ENCODE results near the gene SLC2A2.

SLC2A2 gene

DNA sequence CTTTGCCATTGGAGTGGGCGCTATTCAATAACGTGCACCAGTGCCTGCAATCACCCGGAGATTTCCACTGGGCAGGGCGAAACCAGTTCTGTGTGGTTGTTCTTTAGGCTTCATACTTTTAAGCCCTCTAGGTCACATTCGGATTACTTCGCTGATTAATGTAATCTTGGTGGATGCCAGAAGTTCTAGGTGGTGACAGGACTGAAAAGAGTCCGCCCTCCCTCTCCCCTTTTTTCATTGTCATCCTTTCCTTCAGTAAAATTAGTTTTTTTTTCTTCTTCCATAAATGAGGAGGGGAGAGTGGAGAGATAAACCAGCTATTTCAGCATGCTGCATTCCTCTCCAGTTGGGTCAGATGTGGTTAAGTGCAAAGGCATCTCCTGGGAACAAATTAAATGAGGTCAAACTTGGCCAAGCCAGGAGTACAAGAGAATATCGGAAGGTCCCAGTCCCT is 2.3 kb upstream of the SLC2A2 start:
- DNase-seq (ENCODE audit: low read depth in 2 of 2): no peak

DNA sequence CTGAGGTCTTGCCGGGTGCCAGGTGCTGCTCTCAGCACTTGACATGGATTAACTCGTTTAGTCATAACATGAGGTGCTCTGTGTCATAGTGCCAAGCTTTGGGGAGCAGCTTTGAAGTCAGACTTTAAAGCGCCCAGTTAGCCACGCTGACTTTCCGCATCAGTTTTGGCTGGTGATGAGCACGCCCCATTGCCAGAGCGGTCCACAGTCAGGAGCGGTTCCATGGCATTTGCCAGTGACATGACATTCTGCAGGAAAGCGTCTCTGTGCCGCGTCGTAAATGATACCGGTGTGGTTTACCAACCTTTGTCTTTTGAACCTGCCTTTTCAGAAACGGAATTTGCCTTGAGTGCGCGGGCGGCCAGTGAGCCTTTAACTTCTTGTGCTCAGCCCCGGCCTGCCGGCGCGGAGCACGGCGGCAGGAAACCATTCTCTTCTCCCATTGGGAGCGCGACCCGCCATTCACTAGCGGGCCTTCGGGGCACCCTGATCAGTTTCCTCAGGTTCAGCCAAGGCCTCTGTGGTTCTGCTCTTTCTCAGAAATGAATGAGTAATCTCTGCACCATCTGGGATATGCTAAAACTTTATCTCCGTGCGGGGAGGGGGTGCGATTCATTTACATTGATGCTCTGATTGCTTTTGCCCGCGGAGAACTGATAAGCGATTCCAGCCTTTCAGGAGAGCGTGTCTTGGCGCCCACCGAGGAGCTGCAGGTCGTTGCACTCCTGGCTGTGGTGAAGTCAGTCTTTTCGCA is 1.7 kb upstream of the SLC2A2 start:
- no peak for DNase-seq (ENCODE audit: low read depth in 2 of 2)

DNA sequence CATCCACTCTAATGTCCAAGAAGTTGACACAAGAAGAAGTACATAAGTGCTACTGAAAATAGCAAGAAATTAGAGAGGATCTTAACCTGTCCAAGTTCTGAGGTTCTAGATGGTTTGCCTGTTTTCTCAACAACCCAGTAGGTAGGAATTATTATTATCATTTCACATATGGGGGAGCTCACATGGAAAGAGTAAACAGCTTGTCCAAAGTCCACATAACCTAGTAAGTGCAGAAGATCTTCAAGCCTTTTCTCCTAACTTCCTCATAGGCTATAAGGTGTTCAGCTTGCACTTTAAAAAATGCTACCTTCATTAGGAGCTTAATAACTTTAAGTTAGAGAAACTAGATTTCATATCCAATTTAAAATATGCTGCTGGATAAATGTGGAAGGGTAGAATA is 3.0 kb downstream of the SLC2A2 start:
- no peak for DNase-seq (ENCODE audit: low read depth in 2 of 2)

DNA sequence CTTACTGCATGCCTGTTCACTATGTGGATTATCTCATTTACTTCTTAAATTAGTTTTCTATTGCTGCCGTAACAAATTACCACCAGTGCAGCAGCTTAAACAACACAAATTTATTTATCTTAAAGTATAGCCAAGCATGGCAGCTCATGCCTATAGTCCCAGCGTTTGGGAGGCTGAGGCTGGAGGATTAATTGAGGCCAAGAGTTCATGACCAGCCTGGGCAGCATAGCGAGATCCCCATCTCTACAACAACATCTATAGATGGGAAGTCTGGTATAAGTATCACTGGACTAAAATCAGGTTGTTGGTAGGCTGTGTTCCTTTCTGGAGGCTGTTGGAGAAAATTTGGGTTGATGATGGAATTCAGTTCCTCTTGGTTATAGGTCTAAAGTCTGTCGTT is 5.1 kb downstream of the SLC2A2 start:
- no peak for DNase-seq (ENCODE audit: low read depth in 2 of 2)

DNA sequence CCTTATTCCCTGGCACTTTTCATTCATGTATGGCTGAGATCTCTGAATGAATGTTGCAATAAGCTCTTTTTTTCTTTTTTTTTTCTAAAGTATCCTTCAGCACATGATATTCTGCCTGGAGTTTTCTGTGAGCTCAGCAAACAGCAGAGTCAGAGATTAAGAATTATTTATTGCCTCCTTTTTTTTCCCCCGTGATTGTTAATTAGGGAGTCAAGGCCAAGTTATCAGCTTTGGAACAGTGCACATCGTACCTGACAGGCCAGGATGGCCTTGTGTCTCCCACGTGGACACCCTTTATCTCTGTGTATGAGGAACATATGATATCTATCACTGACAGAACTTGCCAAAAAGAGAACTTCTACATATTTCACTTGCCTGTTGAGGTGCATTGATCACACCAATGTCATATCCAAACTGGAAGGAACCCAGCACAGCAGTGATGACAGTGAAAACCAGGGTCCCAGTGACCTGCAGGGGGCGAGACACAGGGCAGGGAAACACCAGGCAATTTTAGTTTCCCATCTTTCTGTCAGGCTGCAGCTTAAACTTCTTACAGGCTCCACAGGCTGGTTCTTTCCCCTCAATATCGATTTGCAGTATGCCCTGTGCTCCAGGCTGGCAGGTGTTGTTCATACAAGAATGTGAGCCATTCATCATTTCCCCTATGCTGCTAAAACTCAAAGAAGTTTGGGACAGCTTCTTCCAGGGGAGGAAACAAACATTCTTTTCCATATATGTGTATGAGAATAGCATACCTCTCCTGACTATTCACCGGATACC is 8.2 kb downstream of the SLC2A2 start:
- no peak for DNase-seq (ENCODE audit: low read depth in 2 of 2)

DNA sequence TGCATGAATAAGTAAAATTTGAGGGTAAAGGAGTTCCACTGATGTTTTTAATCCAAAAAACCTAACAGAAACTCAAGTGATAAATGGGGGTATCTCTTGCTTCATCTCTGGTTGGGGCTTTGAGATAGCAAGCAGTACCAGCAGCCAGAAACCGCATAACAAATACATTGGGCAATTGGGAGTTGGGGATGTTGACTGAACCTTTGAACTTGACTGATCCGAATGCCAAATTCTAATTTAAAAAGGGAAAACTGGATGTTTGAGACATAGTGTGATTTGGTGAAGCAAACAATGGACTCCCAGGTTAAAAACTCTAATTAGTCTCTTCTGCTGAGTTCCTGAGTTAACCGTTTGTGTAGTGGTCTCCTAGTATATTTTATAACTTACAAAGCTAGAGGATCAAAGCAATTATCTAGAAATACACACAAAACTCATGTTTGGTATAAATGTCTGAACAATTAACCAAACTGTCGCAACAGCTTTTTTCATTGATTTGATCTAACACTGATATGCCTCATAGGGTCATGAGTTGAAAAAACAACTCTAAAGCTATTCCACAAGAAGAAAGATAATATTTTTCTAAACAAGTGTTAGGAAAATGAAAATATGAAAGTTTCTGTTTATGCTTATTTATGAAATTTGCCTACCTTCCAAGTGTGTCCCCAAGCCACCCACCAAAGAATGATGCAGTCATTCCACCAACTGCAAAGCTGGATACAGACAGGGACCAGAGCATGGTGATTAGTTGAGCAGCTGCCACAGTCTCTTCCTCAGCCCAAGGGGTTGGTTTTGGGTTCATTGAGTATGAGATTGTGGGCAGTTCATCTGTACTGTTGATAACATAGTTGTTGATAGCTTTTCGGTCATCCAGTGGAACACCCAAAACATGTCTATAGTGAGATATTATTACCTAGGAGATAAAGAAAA is 12.4 kb downstream of the SLC2A2 start:
- DNase-seq (ENCODE audit: low read depth in 2 of 2): no peak

DNA sequence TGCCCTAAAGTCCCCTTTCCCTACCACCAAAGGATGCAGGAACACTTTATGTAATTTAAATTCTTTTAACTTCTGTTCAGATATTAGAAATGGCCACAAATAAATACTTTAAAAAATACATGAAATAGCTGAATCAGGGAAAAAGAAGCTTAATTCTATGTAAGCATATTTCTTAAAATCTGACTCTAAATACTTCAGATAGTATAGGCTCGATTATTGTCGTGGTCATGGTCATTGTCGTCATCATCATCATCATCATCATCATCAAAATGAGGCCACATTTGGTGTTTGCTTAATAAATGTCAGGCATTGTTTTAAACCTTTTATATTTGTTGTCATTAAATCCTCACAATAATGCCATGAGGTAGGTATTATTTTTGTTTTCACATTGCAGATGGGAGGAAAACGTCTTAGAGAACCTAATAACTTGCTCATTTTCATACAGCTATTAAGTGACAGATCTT is 14.6 kb downstream of the SLC2A2 start:
- no peak for DNase-seq (ENCODE audit: low read depth in 2 of 2)

DNA sequence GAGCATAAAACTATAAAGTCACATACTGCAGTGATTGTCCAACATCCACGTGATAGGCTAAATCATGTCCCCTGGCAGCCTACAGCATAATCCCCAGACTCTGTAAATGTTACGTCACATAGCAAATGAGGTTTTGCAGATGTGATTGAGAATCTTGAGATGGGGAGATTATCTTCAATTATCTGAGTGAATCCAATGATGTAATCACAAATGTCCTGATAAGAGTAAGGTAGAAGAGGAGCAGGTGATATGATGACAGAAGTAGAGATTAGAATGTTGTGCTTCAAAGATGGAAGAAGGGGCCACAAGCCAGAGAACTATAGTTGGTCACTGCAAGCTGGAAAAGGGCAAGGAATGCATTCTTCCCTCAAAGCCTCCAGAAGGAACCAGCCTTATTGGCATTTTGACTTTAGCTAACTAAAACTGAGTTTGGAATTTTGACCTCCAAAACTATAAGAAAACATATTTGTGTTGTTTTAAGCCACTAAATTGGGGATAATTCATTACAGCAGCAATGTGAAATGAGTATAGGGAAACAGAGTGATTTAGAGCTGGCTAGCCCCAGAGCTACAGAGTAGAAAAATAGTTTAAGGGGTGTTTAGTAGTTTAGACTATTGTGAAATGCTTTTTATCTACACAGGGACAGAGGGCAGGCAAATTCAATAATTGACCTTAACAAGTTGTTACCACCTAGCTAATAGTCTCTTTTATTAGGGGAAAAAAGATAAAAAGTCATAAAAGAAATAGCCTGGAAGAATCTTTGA is 15.2 kb downstream of the SLC2A2 start:
- DNase-seq (ENCODE audit: low read depth in 2 of 2): no peak

DNA sequence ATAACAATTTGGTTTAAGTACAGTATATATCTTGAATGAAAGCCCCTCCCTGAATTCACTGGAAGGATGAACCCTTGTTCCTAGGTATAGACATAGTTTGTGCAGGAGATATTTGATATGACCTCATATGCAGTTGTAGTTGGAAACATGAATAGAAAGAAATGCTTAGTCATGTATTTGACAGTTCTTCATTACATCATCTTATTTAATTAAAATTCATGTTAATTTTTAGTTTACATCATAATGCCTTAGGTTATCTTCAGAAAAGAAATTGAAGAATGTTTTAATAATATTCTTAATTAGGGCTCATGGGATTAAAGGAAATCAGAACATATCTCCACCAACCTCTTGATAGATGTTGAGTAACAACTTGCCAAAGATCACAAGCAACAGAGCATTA is 19.2 kb downstream of the SLC2A2 start:
- DNase-seq (ENCODE audit: low read depth in 2 of 2): no peak

DNA sequence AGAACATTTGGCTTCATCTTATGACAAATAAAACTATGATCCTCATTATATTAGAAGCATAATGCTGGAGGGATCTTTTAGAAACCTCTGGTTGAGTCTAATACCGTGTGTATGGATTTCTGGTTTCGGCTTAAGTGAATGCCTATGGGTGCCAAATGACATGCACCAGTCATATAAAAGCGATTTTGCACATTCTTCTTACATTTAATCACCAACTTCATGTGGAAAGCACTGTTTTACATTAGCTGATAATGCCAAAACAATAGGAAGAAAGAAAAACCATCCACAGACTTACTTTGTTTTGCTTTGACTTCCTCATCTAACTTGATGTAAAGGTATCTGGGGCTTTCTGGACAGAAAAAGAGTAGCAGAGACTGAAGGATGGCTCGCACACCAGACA is 20.9 kb downstream of the SLC2A2 start:
- no peak for DNase-seq (ENCODE audit: low read depth in 2 of 2)

DNA sequence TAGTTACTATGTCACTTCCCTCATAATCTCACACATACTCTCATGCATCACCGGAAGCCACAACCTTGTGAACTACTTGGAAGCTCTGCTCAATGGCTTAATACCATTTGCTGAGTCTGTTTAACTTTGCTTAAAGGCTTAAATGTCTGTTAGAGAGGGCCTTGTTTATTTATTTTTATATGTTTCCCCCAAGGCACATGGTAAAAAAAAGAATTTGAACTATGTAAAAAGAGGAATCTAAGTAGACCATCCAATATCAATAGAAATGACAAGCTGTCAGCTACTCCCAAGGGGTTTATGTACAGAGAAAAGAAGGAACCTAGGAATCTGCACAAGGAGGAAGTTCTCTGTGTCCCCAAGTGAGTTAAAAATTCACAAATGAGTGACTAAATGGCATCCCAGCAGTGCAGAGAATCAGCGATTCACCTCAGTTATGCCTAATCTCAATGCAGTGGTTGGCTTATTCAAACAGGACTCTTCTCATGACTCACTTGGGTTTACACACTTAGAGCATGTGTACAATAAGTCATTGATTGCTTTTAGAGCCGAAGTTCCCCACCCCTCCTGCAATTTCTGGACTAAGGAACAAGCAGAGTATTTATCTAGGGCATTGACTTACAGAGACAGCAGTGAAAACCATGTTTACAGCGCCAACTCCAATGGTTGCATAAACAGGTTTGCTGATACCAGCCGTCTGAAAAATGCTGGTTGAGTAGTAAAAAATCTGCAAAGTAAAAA is 24.4 kb downstream of the SLC2A2 start:
- no peak for DNase-seq (ENCODE audit: low read depth in 2 of 2)

DNA sequence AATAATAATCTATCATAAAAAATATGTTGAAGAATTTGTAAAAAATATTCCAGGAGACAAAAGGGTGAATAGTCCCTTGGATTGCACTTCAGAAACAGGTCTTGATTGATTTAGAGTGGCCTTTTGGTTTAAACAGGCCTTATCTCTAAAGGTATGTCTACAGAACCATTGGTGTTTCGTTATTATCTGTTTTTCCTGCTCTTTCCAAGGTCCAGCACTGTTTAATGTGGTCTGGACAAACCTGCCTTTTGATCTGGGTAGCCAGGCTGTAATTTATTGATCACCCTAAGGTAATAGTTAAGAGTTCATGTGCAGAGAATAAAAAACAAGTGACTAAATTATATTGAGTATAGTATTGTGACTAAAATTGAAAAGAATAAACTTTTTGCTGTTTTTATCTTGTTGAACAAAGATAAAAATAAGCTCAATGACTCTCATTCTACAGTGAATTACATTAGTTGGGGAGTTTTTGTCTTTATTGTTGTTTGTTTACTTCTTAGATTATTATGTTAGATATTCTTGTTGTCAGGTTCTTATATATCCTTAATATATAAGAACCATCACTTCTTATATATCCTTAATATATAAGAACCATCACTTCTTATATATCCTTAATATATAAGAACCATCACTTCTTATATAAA is 25.1 kb downstream of the SLC2A2 start:
- DNase-seq (ENCODE audit: low read depth in 2 of 2): no peak

DNA sequence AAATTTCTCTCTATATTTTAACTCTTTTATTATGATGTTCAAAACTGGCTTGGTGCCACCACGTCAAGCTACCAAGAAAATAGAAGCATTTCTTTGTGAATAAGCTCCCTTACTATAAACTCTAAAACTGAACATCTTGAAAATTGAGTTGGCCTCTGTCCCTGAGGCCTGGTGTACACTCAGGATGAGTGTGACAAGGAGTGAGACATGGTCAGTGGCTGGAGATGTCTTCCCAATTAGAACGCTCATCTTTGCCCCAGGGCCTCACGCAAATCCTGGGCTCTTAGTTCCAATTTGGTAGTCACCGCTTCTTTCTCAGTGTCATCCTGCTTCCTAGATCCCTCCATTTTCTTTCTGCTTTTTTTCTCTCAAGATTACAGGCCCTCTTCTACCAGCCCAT is 26.2 kb downstream of the SLC2A2 start:
- no peak for DNase-seq (ENCODE audit: low read depth in 2 of 2)

DNA sequence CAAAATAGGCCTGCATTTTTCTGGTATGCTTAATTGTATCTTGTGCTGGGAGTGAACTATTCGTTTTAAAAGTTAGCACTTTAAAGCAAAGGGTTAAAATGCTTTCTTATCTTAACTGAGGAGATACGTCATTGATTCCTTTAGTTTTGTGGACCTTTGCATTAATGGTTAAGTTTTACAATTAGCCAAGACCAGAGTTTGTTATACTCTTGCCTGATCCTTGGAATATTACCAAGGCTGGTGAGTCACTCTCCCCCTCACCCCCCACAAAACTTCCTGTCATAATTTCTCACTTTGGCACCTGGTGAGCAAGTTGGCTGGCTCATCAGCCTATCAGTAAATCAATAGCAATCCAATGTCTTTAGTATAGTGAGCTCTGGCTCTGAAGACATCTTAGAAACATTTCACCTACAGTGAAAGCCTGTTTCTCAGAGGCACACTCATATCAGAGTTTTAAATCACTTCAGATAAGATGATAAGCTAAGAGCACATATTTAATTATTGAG is 26.7 kb downstream of the SLC2A2 start:
- no peak for DNase-seq (ENCODE audit: low read depth in 2 of 2)

DNA sequence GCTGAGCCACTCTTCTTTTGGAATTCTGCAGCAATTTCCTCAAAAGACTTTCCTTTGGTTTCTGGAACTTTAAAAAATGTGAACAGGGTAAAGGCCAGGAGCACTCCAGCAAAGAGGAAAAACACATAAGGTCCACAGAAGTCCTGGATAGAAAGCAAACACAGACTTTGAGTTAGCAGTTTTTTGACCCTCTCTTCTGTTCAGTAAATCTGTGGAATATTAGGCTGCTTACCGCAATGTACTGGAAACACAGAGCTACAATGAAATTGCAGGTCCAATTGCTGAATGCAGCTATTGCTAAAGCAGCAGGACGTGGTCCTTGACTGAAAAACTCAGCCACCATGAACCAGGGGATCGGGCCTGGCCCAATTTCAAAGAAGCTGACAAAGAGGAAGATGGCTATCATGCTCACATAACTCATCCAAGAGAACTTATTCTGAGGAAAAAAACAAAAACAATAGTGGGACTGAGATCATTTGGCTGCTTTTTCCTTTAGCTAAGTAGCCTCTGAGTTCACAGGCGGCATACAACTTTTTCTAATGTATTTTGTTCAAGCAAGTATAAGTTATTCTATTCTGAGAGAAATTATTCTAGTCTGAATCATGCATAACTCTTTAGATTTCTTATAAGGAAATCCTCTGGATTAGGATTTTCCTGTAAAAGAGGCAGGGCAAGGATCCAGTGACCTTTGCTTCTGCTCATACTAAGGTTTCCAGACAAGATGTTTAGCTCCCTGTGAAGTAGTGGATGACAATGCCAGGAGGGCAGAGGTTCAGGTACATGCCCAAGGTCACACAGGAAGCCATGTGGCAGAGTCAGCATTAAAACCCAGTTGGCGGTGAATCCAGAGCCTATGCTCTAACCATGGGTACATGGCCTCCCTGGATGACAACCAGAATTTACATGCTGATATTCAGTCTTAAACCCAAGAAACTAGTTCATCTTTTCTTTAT is 28.3 kb downstream of the SLC2A2 start:
- DNase-seq (ENCODE audit: low read depth in 2 of 2): no peak

DNA sequence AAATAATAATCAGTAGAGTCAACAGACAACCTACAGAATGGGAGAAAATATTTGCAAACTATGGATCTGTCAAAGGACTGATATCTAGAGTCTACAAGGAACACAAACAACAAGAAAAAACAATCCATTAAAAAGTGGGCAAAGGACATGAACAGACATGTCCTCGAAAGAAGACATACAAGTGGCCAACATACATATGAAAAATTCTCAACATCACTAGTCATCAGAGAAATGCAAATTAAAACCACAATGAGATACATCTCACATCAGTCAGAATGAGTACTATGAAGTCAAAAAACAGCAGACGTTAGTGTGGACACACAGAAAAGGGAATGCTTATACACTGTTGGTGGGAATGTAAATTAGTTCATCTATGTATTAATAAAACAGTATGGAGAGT is 33.7 kb downstream of the SLC2A2 start:
- DNase-seq (ENCODE audit: low read depth in 2 of 2): no peak

DNA sequence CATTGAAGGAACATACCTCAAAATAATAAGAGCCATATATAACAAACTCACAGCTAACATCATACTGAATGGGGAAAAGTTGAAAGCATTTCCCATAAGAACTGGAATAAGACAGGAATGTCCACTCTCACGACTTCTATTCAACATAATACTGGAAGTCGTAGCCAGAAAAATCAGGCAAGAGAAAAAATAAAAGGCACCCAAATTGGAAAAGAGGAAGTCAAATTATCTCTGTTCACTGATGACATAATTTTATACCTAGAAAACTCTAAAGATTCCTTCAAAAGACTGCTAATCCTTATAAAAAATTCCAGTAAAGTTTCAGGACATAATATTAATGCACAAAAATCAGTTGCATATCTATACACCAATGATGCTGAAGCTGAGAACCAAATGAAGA is 34.9 kb downstream of the SLC2A2 start:
- no peak for DNase-seq (ENCODE audit: low read depth in 2 of 2)

DNA sequence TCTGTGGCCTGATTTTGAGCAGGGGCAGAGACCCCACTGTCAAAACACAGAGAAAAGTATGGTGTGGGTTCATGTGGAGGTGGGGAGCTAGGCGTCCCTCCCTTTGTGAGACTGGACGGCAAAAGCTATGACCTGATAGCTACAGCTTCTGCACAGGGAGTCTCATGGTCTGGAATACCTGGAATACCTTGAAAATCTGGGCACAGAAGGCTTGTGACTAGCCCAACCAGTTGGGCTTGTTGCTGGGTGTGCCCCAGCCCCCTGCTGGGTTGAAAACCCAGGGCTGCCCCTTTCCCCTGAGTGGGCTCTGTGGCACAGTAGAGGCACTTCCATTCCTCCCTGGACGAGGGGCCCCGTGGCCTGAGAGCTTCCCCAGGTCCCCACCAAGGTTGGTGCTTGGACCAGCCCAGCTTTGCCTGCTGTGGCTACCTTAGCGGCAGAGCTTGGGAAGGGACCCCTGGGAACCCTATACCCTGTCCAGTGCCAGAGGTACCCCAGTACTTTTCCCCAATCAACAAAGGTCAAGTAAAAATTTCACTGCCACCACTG is 37.3 kb downstream of the SLC2A2 start:
- no peak for DNase-seq (ENCODE audit: low read depth in 2 of 2)
